Ecto neural progenitor cell (in vitro differentiated cells): ENCODE results near the gene EAPP.
"Not testable (repeated sequence)": the region's sequence is repeated elsewhere in the genome, so short reads cannot be mapped to it uniquely, and the experiment has no call there.

Experiments
- DNase-seq: peaks from one replicate; pipeline ENCODE4 v3.0.0-alpha.2; 2018; ENCODE audit warnings: low spot score

The EAPP gene

GRCh38 chr14:34538096-34538495, 1.4 kb downstream of the EAPP start:
- DNase-seq = not testable (repeated sequence)

GRCh38 chr14:34537677-34538009, 1.9 kb downstream of the EAPP start:
- DNase-seq = no peak

GRCh38 chr14:34536951-34537676, 2.4 kb downstream of the EAPP start:
- no peak for DNase-seq

- no peak for DNase-seq
Measured at GRCh38 chr14:34527591-34527990, 11.9 kb downstream of the EAPP start.

DNA sequence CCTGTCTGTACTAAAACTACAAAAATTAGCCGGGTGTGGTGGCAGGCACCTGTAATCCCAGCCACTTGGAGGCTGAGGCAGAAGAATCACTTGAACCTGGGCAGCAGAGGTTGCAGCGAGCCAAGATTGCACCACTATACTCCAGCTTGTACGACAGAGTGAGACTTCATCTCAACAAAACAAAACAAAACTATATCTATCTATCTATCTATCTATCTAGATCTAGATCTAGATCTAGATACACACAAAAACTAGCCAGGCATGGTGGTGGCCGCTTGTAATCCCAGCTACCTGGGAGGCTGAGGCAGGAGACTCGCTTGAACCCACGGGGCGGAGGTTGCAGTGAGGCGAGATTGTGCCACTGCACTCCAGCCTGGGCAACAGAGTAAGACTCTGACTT, 15.3 kb downstream of the EAPP start:
- not testable (repeated sequence) for DNase-seq

GRCh38 chr14:34522496-34522895, 17.0 kb downstream of the EAPP start:
- DNase-seq = no peak

DNA sequence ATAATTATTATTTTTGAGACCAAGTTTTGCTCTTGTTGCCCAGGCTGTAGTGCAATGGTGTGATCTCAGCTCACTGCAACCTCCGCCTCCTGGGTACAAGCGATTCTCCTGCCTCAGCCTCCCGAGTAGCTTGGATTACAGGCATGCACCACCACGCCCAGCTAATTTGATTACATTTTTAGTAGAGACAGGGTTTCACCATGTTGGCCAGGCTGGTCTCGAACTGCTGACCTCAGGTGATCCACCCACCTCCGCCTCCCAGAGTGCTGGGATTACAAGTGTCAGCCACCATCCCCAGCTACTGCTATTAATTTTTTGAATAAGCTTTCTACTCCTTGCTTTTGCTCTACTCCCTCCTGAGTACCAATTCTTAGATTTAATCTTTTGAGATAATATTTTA, 18.4 kb downstream of the EAPP start:
- not testable (repeated sequence) for DNase-seq

DNA sequence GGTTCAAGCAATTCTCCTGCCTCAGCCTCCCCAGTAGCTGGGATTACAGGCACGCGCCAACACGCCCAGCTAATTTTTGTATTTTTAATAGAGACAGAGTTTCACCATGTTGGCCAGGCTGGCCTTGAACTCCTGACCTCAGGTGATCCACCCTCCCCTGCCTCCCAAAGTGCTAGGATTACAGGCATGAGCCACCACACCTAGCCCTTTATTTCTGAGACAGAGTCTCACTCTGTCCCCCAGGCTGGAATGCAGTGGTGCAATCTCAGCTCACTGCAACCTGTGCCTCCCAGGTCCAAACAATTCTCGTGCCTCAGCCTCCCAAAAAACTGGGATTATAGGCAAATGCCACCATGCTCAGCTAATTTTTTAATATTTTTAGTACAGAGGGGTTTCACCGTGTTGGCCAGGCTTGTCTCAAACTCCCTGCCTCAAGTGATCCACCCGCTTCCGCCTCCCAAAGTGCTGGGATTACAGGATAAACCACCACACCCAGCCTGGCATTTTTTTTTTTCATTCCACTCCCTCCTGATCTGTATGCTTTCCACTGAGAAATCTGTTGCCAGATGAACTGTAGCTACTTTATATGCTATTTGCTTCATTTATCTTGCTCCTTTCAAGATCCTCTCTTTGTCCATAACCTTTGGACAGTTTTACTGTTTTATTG, 19.1 kb downstream of the EAPP start:
- not testable (repeated sequence) for DNase-seq

GRCh38 chr14:34507884-34508283, 31.6 kb downstream of the EAPP start:
- DNase-seq = no peak

GRCh38 chr14:34507459-34507858, 32.0 kb downstream of the EAPP start:
- DNase-seq = no peak

- not testable (repeated sequence) for DNase-seq
Measured at GRCh38 chr14:34505124-34505491, 34.4 kb downstream of the EAPP start.

GRCh38 chr14:34504027-34504426, 35.5 kb downstream of the EAPP start:
- not testable (repeated sequence) for DNase-seq

DNA sequence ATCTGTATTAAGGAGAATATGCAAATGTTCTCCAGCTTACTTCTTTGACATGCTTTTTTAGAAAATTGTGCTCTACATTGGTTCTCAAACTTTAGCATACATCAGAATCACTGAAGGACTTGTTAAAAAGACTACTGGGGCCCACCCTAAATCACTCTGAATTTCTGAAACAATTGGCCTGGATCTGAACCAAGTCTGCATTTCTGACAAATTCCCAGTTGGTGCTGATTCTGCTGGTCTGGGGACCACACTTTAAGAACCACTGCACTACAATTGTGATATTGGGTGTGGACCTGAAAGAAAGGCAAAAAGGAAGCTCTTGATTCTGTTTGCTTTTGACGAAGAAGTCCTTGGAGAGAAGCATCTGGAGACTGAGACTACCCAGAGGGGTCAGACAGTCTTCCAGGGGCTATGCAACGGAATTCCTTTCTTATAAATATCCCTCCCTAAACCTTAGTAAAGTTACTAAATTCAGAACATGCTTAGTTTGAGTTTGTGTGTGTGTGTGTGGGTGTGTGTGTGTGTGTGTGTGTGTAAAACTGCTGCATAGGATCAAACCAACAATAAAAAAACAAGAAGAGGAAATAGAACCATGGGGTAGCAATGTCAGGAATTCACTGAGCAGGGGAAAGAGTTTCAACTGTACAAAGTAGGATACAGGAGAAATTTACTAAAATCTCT, 36.8 kb downstream of the EAPP start:
- no peak for DNase-seq

- DNase-seq = no peak
Measured at GRCh38 chr14:34502001-34502400, 37.5 kb downstream of the EAPP start.

DNA sequence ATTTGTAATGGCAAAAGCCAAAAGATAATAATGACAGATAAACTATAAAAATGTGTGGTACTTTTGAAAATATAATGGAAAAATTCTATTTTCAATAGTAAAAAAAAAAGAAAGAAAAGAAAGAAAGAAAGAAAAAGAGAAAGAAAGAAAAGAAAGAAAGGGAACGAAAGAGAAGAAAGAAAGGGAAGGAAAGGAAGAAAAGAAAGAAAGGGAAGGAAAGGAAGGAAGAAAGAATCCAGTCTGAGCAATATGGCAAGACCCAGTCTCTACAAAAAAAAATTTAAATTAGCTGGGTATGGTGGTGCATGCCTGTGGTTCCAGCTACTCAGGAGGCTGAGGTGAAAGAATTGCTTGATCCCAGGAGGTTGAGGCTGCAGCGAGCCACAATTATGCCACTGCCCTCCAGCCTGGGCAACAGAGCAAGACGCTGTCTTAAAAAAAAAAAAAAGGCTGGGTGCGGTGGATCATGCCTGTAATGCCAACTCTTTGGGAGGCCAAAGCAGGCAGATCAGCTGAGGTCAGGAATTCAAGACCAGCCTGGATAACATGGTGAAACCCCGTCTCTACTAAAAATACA, 38.4 kb downstream of the EAPP start:
- no peak for DNase-seq

DNA sequence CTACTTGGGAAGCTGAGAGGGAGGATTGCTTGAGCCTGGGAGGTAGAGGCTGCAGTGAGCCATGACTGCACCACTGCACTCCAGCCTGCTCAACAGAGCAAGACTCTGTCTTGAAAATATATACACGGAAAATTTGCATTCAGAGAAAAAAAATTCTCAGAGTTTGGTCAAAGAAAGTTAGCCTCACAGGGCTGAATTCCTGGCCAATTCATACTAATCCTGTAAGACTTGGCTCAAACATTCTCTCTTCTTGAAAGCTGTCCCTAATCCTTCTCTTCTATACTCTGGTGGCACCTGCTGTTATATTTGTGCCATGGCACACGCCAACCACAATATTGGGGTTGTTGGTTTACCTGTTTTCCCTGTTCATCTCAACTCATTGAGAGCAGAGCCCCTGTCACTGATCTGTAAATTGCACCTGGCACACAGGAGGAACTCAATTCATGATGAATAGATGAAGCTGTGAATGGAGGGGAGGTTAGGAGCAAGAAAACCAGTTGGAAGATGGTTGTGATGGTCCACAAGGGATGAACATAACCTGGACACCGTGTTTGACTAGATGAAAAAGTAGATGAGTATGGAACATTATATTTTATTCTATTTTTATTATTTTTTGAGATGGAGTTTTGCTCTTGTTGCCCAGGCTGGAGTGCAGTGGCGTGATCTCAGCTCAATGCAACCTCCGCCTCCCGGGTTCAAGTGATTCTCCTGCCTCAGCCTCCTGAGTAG, 40.7 kb downstream of the EAPP start:
- DNase-seq = no peak

DNA sequence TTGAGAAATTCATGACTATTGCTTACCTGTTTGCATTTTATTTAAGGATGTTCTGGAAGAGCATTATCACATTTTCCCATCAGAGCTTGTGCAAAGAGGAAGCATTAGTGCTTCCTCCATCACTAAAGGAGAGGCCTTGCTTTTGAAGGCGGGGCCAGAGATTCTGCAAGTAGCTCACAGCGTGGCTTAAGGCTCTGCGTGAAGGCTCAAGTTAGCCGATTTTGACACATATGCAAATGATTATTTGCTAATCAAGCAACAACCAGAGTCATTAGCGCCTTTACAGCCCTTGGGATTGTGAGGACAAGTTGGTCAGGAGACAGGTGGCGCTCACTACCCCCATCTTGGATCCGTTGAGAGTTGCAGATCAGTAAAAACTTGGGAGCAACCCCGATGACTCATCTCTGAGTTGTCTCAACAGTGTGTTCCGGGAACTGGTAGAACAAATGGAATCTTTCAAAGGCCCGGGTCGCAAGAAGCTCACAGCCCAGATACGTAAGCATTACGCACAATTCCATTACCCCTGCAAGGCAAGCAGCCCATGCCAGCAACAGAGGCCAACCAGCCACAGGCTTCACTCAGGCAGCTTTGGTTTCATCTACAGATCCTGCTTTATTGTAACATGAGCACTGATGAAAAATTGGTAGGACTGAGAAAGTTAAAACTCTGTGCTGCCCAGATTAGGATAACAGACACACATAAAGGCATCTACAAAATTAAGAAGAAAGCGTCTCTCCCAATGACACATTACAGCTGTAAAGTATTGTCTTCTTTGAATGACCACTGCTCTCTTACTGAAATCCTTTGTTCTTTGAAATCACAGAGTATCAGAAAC, 42.6 kb downstream of the EAPP start:
- DNase-seq = peak; percentile 59

GRCh38 chr14:34496007-34496678, 43.4 kb downstream of the EAPP start:
- DNase-seq = no peak

GRCh38 chr14:34489324-34489723, 50.2 kb downstream of the EAPP start:
- DNase-seq = no peak

GRCh38 chr14:34488528-34488927, 51.0 kb downstream of the EAPP start:
- DNase-seq = no peak

DNA sequence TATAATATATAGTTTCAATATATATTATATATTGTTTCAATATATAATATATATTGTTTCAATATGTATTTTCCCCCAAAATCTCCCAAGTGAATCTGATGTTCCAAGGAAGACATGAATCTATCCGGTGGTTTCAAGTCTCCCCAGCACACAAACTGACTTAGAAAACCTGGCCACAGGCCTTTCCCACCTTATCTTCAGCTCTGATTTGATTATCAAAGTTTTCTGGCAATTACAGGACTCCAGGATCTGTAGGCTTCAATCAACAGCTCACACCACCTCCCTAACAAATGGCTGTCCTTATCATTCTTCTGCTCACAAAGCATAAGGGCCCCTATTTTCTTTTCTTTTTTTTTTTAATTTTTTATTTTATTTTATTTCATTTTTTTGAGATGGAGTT, 54.8 kb downstream of the EAPP start:
- no peak for DNase-seq
